ENCODE measurements around the gene SSBP2.

Gene SSBP2

GRCh38 chr5:81782811-81783210 lies 31.9 kb upstream of the SSBP2 start:
- Histone ChIP-seq H3K4me1 (ENCODE audit: control insufficient read depth in 1 of 2, insufficient read depth in 2 of 2, low read length in 2 of 2) (peaks cover 11 to 21% of the 10 kb centered on the region in 2 donors), H3K27ac (ENCODE audit: low read length) (no peak overlapping the region), H3K4me3 (ENCODE audit: low read depth in 1 of 2, low read length in 2 of 2) (no peak overlapping the region)

DNA sequence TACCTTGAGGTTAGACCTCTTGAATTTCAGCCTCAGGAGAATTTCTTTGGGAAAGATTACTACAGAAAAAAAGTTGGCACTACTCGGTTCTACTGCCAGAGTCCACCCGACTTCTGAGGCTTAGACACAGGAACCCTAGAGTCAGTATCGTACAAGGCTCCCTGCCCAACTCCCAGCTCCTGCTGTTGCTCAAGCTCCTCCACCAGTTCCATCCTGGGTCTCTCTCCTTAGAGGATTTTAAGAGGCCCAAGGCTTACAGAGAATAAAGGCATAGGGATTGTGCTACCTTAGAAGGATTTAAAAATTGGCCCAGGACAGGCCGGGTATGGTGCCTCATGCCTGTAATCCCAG lies 29.0 kb upstream of the SSBP2 start:
- Histone ChIP-seq H3K27ac (ENCODE audit: low read length) (peak overlapping the region; percentile 87), H3K4me3 (ENCODE audit: low read depth in 1 of 2, low read length in 2 of 2) (no peak overlapping the region), H3K9me3 (ENCODE audit: control insufficient read depth in 1 of 2, low read length in 2 of 2) (no peaks in the 10 kb centered on the region), H3K36me3 (ENCODE audit: control insufficient read depth in 1 of 2, insufficient read depth in 2 of 2, low read length in 2 of 2) (no peaks in the 10 kb centered on the region), H3K27me3 (ENCODE audit: low read depth, low read length) (no peaks in the 10 kb centered on the region), H3K4me1 (ENCODE audit: control insufficient read depth in 1 of 2, insufficient read depth in 2 of 2, low read length in 2 of 2) (peaks cover 8 to 13% of the 10 kb centered on the region in 2 donors)

More at GRCh38 chr5:81782811-81783210, 31.9 kb upstream of the SSBP2 start:
- Histone ChIP-seq H3K9me3 (ENCODE audit: control insufficient read depth in 1 of 2, low read length in 2 of 2) (no peaks in the 10 kb centered on the region), H3K36me3 (ENCODE audit: control insufficient read depth in 1 of 2, insufficient read depth in 2 of 2, low read length in 2 of 2) (no peaks in the 10 kb centered on the region), H3K27me3 (ENCODE audit: low read depth, low read length) (no peaks in the 10 kb centered on the region)

DNA sequence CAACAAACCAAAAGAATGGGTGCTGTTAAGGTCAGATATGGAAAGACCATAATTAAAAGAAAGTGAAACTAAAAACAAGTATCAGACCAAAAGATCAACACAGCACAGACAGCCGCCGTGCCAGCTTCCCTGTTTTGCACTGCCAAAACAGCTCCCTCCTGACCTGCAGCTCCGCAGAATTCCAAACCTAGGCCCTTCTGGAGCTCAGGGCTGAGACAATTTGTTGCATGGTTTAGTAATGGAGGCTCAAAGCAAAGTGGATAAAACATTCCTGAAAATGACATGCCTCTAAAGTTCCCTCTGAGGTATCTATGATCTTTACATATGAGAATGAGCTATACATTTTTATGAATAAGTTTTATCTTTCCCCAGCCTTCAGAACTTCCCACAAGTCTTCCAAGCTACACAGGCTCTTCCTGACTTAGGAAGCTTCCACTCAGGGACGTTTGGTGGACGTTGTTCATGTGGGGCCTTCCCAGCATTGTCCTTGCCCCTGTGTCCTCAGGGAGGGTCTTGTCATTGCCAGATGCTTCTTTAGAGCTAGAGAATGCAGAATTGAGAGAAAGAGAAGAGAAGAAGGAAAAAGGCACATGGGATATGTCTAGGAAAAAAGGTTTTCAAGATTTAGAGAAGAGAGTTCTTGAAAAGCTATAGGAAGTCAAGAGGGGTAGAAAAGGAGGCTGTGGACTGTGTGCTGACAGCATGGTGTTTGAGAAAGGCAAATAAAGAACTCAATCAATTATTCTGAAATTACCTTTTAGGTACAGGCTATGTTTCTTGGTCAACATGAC lies 28.4 kb upstream of the SSBP2 start:
- no peaks in the 10 kb centered on the region for H3K9me3 ChIP-seq (ENCODE audit: control insufficient read depth in 1 of 2, low read length in 2 of 2)
- H3K36me3 ChIP-seq (ENCODE audit: control insufficient read depth in 1 of 2, insufficient read depth in 2 of 2, low read length in 2 of 2): no peaks in the 10 kb centered on the region
- H3K4me1 ChIP-seq (ENCODE audit: control insufficient read depth in 1 of 2, insufficient read depth in 2 of 2, low read length in 2 of 2): peaks cover 8 to 13% of the 10 kb centered on the region in 2 donors
- no peaks in the 10 kb centered on the region for H3K27me3 ChIP-seq (ENCODE audit: low read depth, low read length)
- H3K27ac ChIP-seq (ENCODE audit: low read length): peak overlapping the region; percentile 87
- H3K4me3 ChIP-seq (ENCODE audit: low read depth in 1 of 2, low read length in 2 of 2): peak overlapping the region; percentile 53 to 58

- H3K4me1 ChIP-seq (ENCODE audit: control insufficient read depth in 1 of 2, insufficient read depth in 2 of 2, low read length in 2 of 2): peaks cover 8 to 13% of the 10 kb centered on the region in 2 donors
- no peaks in the 10 kb centered on the region for H3K27me3 ChIP-seq (ENCODE audit: low read depth, low read length)
- no peaks in the 10 kb centered on the region for H3K36me3 ChIP-seq (ENCODE audit: control insufficient read depth in 1 of 2, insufficient read depth in 2 of 2, low read length in 2 of 2)
- peak overlapping the region; percentile 87 for H3K27ac ChIP-seq (ENCODE audit: low read length)
- peak overlapping the region; percentile 53 to 58 for H3K4me3 ChIP-seq (ENCODE audit: low read depth in 1 of 2, low read length in 2 of 2)
- H3K9me3 ChIP-seq (ENCODE audit: control insufficient read depth in 1 of 2, low read length in 2 of 2): no peaks in the 10 kb centered on the region
Measured at GRCh38 chr5:81778642-81779041, 27.7 kb upstream of the SSBP2 start.

- H3K36me3 ChIP-seq (ENCODE audit: control insufficient read depth in 1 of 2, insufficient read depth in 2 of 2, low read length in 2 of 2): no peaks in the 10 kb centered on the region
- H3K27me3 ChIP-seq (ENCODE audit: low read depth, low read length): no peaks in the 10 kb centered on the region
- H3K4me3 ChIP-seq (ENCODE audit: low read depth in 1 of 2, low read length in 2 of 2): no peak overlapping the region
- H3K27ac ChIP-seq (ENCODE audit: low read length): no peak overlapping the region
- H3K9me3 ChIP-seq (ENCODE audit: control insufficient read depth in 1 of 2, low read length in 2 of 2): no peaks in the 10 kb centered on the region
- peaks cover 8 to 13% of the 10 kb centered on the region in 2 donors for H3K4me1 ChIP-seq (ENCODE audit: control insufficient read depth in 1 of 2, insufficient read depth in 2 of 2, low read length in 2 of 2)
Measured at GRCh38 chr5:81776258-81776657, 25.4 kb upstream of the SSBP2 start.

- H3K4me1 ChIP-seq (ENCODE audit: control insufficient read depth in 1 of 2, insufficient read depth in 2 of 2, low read length in 2 of 2): peaks cover 2 to 11% of the 10 kb centered on the region in 2 donors
- no peaks in the 10 kb centered on the region for H3K36me3 ChIP-seq (ENCODE audit: control insufficient read depth in 1 of 2, insufficient read depth in 2 of 2, low read length in 2 of 2)
- H3K27me3 ChIP-seq (ENCODE audit: low read depth, low read length): no peaks in the 10 kb centered on the region
- H3K9me3 ChIP-seq (ENCODE audit: control insufficient read depth in 1 of 2, low read length in 2 of 2): no peaks in the 10 kb centered on the region
- no peak overlapping the region for H3K4me3 ChIP-seq (ENCODE audit: low read depth in 1 of 2, low read length in 2 of 2)
- no peak overlapping the region for H3K27ac ChIP-seq (ENCODE audit: low read length)
Measured at GRCh38 chr5:81774374-81774773, 23.5 kb upstream of the SSBP2 start.

DNA sequence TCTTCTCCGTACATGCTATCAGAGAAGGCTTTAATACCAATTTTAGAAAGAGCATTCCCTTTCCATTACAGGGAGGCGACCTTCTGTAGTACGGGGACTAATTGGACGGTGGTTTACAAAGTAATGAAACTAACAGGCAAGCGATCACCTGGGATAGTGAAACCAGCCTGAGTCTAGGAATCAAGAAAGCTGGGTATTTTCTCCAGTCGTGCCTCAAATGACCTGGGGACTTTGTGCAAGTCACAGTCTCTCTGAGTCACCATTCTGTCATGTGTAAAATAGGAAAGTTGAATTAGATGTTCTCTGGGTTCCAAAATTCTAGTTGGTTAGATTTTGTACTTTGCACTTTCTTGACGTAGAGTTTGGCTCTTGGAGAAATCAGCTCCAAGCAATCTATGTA lies 22.7 kb upstream of the SSBP2 start:
- Histone ChIP-seq H3K27ac (ENCODE audit: low read length) (no peak overlapping the region), H3K4me1 (ENCODE audit: control insufficient read depth in 1 of 2, insufficient read depth in 2 of 2, low read length in 2 of 2) (peaks cover 0 to 4% of the 10 kb centered on the region in 2 donors), H3K27me3 (ENCODE audit: low read depth, low read length) (no peaks in the 10 kb centered on the region)

DNA sequence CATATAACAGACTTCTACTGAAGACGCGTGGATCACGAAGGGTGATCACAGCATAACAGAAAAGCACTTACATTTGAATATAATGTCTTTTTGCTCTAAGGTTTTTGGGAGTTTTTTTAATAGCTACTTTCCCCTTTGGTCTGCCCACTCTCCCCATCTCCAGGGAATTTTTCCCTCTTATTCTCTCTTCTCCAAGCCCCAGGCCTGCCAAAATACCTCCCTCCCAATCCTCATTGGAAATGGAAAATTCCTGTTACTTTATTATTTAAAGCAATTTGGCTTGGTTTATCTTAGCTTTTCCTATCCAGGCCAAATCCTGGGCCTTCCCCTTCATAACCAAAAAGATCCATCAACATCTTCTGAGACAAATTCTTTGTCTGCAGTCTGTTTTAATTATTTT lies 22.3 kb upstream of the SSBP2 start:
- no peaks in the 10 kb centered on the region for H3K36me3 ChIP-seq (ENCODE audit: control insufficient read depth in 1 of 2, insufficient read depth in 2 of 2, low read length in 2 of 2)
- no peak overlapping the region for H3K27ac ChIP-seq (ENCODE audit: low read length)
- peaks cover 0 to under 1% of the 10 kb centered on the region in 2 donors for H3K4me1 ChIP-seq (ENCODE audit: control insufficient read depth in 1 of 2, insufficient read depth in 2 of 2, low read length in 2 of 2)

More for the DNA sequence above, 22.7 kb upstream of the SSBP2 start:
- Histone ChIP-seq H3K36me3 (ENCODE audit: control insufficient read depth in 1 of 2, insufficient read depth in 2 of 2, low read length in 2 of 2) (no peaks in the 10 kb centered on the region), H3K4me3 (ENCODE audit: low read depth in 1 of 2, low read length in 2 of 2) (no peak overlapping the region), H3K9me3 (ENCODE audit: control insufficient read depth in 1 of 2, low read length in 2 of 2) (no peaks in the 10 kb centered on the region)

GRCh38 chr5:81772488-81772887 lies 21.6 kb upstream of the SSBP2 start:
- H3K36me3 ChIP-seq (ENCODE audit: control insufficient read depth in 1 of 2, insufficient read depth in 2 of 2, low read length in 2 of 2): no peaks in the 10 kb centered on the region
- H3K4me3 ChIP-seq (ENCODE audit: low read depth in 1 of 2, low read length in 2 of 2): no peak overlapping the region
- H3K27ac ChIP-seq (ENCODE audit: low read length): no peak overlapping the region
- no peaks in the 10 kb centered on the region for H3K9me3 ChIP-seq (ENCODE audit: control insufficient read depth in 1 of 2, low read length in 2 of 2)
- H3K4me1 ChIP-seq (ENCODE audit: control insufficient read depth in 1 of 2, insufficient read depth in 2 of 2, low read length in 2 of 2): no peaks in the 10 kb centered on the region
- H3K27me3 ChIP-seq (ENCODE audit: low read depth, low read length): no peaks in the 10 kb centered on the region

More for the DNA sequence above, 22.3 kb upstream of the SSBP2 start:
- H3K9me3 ChIP-seq (ENCODE audit: control insufficient read depth in 1 of 2, low read length in 2 of 2): no peaks in the 10 kb centered on the region
- no peak overlapping the region for H3K4me3 ChIP-seq (ENCODE audit: low read depth in 1 of 2, low read length in 2 of 2)
- H3K27me3 ChIP-seq (ENCODE audit: low read depth, low read length): no peaks in the 10 kb centered on the region

DNA sequence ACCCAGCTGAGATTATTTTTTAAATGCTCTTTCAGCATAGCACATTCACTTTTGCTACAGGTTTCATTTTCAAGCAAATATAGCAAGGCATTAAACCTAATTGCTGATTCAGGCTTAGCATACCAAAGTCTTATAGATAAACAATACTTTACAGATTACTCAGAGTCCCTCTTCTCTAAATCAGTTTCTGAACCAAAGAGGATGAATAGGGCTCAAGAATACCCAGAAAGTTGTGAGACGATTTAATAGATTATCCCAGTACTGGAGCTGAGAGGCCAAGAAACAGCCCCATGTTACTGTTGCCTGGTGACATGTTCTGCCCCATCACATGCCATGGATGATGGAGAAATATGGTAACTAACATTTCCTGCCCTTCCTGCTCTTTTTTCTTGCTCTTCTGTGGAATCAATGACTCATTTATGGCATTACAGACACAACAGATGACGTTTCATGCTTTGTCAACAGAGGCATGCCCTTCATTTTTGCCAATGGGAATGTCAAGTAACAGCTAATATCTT lies 18.1 kb upstream of the SSBP2 start:
- no peaks in the 10 kb centered on the region for H3K4me1 ChIP-seq (ENCODE audit: control insufficient read depth in 1 of 2, insufficient read depth in 2 of 2, low read length in 2 of 2)
- no peaks in the 10 kb centered on the region for H3K36me3 ChIP-seq (ENCODE audit: control insufficient read depth in 1 of 2, insufficient read depth in 2 of 2, low read length in 2 of 2)
- no peaks in the 10 kb centered on the region for H3K27me3 ChIP-seq (ENCODE audit: low read depth, low read length)
- no peak overlapping the region for H3K27ac ChIP-seq (ENCODE audit: low read length)
- H3K9me3 ChIP-seq (ENCODE audit: control insufficient read depth in 1 of 2, low read length in 2 of 2): no peaks in the 10 kb centered on the region
- H3K4me3 ChIP-seq (ENCODE audit: low read depth in 1 of 2, low read length in 2 of 2): no peak overlapping the region

GRCh38 chr5:81767938-81768337 lies 17.0 kb upstream of the SSBP2 start:
- no peak overlapping the region for H3K4me3 ChIP-seq (ENCODE audit: low read depth in 1 of 2, low read length in 2 of 2)
- no peak overlapping the region for H3K27ac ChIP-seq (ENCODE audit: low read length)
- H3K4me1 ChIP-seq (ENCODE audit: control insufficient read depth in 1 of 2, insufficient read depth in 2 of 2, low read length in 2 of 2): no peaks in the 10 kb centered on the region

DNA sequence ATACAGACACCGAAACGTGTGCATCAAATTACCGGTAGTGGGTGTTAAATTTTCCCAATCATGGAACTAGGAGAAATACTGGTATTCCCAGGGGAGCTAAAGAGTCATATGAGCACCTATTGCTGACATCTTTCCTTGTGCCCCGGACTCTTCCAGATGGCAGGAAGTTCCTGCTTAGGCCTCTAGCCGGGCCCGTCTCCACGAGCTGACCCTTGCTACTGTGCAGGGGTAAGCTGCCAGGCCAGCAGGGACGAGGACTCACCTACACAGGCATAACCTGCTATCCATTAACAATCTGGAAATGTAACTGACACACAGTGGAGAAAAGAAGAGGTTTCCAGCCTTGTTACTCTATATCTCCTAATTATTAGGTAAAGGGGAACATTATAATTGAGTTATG lies 16.2 kb upstream of the SSBP2 start:
- Histone ChIP-seq H3K27ac (ENCODE audit: low read length) (no peak overlapping the region), H3K4me3 (ENCODE audit: low read depth in 1 of 2, low read length in 2 of 2) (no peak overlapping the region), H3K9me3 (ENCODE audit: control insufficient read depth in 1 of 2, low read length in 2 of 2) (no peaks in the 10 kb centered on the region), H3K4me1 (ENCODE audit: control insufficient read depth in 1 of 2, insufficient read depth in 2 of 2, low read length in 2 of 2) (no peaks in the 10 kb centered on the region), H3K36me3 (ENCODE audit: control insufficient read depth in 1 of 2, insufficient read depth in 2 of 2, low read length in 2 of 2) (no peaks in the 10 kb centered on the region), H3K27me3 (ENCODE audit: low read depth, low read length) (no peaks in the 10 kb centered on the region)

More at GRCh38 chr5:81767938-81768337, 17.0 kb upstream of the SSBP2 start:
- Histone ChIP-seq H3K9me3 (ENCODE audit: control insufficient read depth in 1 of 2, low read length in 2 of 2) (no peaks in the 10 kb centered on the region), H3K36me3 (ENCODE audit: control insufficient read depth in 1 of 2, insufficient read depth in 2 of 2, low read length in 2 of 2) (no peaks in the 10 kb centered on the region), H3K27me3 (ENCODE audit: low read depth, low read length) (no peaks in the 10 kb centered on the region)

Data from muscle layer of duodenum (tissue), 2 donors.